AML-193 (cell line): ENCODE measurements around the gene TSHZ2.

Experiments used
- DNase-seq, 2 experiments: peaks; one replicate each; lab custom pipeline; 2025; lab: John Stamatoyannopoulos, UW

The TSHZ2 gene

GRCh38 chr20:53030061-53030460, 57.9 kb downstream of the TSHZ2 start:
- DNase-seq, result no peak

DNA sequence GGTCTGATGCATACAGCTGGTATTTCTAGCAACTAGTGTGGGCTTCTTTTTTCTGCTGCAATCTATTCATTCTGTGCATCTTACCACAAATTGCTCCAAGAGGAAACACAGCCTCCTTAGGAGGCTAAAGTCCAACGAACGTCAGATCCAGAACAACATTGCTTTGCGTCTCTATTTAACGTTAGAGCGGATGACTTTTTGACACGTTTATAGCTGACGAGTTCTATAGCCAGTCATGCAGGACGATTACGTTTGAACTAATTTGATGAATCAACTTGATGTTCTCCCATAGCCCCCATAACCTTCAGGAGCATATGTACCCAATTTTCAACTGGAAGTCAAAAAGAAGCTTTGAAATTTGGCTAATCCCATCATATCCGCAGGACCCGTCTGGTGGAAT, 59.9 kb downstream of the TSHZ2 start:
- no peak for DNase-seq

- DNase-seq, result no peak
Observed at GRCh38 chr20:53032478-53032932, 60.3 kb downstream of the TSHZ2 start.

DNA sequence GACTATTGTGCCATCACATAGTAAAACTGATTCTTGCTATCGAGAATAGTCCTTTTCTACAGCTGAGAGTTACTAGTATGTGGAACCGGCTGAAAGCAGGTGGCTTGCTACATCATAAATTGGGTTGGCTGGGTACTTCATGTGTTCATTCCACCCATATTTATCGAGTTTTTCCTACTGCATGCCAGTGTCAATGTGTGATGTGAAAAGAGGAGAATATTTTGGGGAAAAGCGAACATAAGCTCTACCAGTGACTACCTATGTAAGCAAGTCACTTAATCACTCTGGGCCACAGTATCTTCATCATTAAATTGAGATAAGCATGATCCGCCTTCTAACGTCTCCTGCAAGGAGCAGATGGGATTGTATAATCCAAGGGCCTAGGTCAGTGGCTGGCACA, 61.0 kb downstream of the TSHZ2 start:
- DNase-seq, result no peak

GRCh38 chr20:53034899-53035298, 62.7 kb downstream of the TSHZ2 start:
- DNase-seq, result no peak

- DNase-seq, result no peak
Observed at GRCh38 chr20:53036992-53037391, 64.8 kb downstream of the TSHZ2 start.

- no peak for DNase-seq
Observed at GRCh38 chr20:53037621-53038020, 65.5 kb downstream of the TSHZ2 start.

- no peak for DNase-seq
Observed at GRCh38 chr20:53038299-53038698, 66.1 kb downstream of the TSHZ2 start.

DNA sequence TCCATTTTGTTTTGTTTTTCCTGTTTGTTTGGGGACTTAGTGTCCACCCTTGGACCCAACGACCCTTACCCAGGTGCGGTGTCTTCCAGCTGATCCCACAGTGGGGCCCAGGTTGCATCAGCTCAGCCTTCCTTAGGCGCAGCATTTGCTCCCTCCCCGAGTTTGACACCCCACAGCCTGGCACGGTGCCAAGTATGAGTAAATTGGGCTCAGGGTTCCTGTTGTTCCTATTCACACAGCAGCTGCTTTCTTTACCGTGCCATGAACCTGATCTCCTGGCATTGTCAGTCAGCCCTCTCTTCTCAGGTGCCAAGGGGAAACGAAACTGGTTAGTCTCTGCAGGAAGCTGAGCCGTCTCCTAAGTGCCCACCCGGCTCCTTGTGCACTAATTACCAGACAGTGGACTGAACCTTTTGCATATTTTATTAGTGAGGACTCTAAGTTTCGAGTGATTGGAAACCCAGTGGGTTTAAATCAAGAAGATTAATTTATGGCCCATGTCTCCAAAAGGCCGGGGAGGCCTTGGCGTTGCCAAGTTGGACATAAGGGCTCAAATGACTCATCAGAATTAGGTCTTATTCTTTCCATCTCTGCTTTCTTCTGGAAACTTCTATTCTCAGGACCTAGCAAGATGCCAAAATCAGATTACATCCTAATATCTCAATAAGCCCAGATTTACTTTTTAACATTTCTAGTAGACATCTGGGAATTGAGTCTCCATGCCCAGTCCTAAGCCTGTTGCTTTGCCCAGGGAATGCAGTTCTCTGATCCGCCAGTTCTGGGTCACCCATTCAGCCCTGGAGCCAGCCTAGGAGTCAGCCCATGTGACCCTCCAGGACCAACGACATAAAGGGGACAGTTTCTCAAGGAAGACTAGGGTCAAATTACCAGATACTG, 68.8 kb downstream of the TSHZ2 start:
- no peak for DNase-seq

DNA sequence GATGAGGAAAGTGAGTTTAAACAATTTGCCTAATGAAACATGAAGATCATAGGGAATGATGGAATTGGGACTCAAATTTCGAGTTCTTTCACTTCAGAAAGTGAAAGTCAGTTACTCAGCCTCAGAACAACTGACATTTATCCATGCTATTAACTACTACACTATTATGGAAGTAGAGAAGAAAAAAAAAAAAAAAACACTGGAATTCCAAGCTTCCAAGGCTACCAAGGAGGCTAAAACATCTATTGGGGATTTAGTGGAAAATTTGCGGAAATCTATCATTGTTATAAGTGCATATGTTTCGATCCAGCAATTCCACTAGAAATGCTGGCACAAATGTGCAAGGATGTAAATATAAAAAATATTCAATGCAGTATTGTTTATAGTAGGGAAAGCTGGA, 70.4 kb downstream of the TSHZ2 start:
- DNase-seq, result no peak

DNA sequence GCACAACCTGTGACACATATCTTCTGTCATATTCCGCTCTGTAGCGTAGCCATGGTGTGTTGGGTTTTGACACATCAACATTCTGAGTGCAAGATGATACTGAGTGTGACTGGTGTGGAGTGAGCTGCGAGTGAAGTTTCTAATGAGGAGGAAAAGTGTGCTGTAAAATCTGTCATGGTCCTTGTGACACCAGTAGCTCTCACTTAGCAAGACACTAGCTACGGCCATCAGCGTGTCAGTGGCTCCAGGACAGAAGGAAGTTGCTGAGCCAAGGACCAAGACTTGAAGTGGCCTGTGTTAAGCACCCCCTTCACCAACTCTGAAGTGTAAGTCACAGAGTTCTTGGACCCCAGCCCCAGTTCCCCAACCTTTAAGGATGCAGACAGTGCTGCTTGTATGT, 72.1 kb downstream of the TSHZ2 start:
- DNase-seq, result no peak

- no peak for DNase-seq
Observed at GRCh38 chr20:53045941-53046340, 73.8 kb downstream of the TSHZ2 start.

DNA sequence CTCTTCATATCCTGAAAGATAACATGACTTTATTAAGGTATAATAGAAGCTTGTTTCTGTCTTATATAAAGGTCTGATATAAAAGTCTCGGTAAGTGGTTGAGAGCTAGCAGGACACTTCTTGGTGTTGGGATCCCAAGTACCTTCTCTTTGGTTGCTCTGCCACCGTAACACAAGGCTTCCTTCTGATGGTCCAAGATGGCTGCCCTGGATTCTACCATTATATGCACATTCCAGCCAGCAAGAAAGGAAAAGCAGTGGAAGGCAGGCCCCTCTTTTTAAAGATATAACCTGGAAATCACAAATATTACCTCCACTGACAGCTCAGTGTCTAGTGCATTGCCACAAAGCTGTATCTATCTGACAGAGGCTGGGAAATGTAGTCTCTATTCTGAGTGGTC, 75.0 kb downstream of the TSHZ2 start:
- DNase-seq, result no peak

DNA sequence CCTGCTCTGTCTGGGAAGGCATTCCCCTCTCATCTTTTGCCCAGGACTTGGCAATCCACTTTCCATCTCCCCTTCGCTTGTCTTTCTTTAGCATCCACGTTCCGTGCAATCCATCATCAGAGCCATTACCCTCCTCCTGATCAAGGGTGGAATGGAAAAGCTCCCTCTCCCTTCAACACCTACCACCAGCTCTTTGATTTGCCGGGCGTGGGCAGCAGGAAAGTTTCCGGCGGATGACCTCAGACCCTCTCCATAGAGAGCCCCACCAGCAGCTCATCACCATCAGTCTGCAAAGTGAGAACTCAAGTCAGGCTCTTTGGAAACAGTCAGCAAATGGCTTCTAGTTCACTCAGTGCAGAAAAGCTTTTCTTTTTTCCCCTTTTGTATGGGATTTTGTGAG, 76.2 kb downstream of the TSHZ2 start:
- no peak for DNase-seq

DNA sequence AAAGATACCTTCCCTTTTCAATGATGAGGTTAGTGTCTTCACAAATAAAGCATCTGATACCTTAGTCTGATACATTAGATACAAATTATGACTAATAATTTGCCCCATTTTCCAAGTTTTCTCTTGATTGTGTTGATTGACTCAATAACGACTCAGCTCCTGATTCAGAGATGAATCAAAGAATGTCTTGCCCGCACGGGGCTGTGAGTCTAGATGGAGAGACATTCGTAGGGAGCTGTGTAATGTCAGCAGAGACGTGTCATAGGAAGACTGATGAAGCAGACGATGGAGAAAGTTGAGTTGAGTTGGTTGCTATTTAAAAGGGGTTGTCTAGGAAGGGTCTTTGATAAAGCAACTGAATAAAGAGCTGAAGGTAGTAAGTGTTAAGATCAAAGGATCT, 78.2 kb downstream of the TSHZ2 start:
- no peak for DNase-seq

- DNase-seq, result no peak
Observed at GRCh38 chr20:53052380-53052779, 80.2 kb downstream of the TSHZ2 start.

- no peak for DNase-seq
Observed at GRCh38 chr20:53053595-53053994, 81.4 kb downstream of the TSHZ2 start.

GRCh38 chr20:53055367-53056067, 83.4 kb downstream of the TSHZ2 start:
- no peak for DNase-seq

DNA sequence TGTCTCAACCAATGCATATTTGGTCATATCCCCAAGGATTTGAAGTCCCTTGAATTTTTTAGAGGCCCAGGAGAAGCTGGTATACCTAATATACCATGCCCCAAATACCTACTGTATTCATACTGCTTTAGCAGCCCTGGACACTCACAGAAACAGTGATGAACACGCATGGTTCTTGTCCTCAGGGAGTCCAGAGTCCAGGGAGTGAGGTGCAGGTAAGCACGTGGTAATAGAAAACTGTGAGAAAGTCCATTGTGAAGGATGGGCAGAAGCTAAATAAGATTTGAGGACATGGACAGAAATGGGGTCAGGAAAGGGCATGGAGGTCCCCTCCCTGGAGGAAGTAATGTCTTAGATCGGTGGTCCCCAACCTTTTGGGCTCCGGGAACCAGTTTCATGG, 85.4 kb downstream of the TSHZ2 start:
- DNase-seq, result no peak

DNA sequence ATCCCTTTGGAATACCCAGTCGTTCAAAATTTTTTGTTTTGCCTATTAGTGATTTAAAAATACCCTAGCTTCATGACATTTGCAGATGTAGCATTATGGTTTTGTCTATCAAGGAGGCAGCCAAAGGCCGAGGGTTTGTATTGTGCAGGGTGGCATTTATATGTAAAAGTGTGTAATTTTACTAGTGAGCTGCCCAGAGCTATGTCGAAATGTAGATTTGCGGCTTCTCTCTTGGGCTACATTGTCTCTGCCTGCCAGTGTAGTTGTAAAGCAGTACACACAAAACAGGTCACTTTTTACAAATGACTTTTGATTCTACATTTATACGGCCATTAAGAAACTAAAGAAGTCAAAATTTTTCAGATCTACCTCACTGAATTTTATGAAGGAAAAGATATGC, 87.7 kb downstream of the TSHZ2 start:
- no peak for DNase-seq

- DNase-seq, result no peak
Observed at GRCh38 chr20:53061192-53062108, 89.3 kb downstream of the TSHZ2 start.

DNA sequence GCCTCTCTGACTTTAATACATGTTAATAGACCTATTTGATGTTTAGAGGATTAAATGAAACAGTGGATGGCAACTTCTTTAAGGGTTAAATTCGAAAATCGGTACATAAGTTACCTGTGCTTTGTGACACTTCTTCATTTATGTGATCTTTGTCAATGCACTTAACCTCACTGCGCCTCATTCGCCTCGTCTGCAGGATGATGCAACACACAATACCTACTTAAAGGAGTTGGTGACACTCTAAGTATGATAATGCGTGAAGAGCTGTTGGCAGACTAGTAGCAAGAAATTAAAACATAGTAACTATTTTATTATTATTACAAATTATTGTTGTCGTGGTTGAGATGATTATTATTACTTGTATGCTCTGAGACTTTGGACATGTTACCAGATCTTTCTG, 92.8 kb downstream of the TSHZ2 start:
- DNase-seq, result no peak
